A549 (cell line): ENCODE measurements around the gene RABL6. TPM values are rescaled to one million over a fixed set of nuclear protein-coding genes. Genes with fewer than 3 reads are reported as not detected.

ENCODE experiments used
- ATAC-seq, 2 experiments: fragments of 200-7000 bp in 1 of 2; fragments of >200 bp in 1 of 2; cut with Nextera tagmentation in 1 of 2; cut with Tn5 transposase in 1 of 2; 3 replicates each; pipeline versions ENCODE4 v1.8.0 to v1.9.1; 2018 to 2020; ENCODE audit warnings: mild to moderate bottlenecking in 1 of 2, moderate library complexity in 1 of 2
- CTCF ChIA-PET: fragments of 300-600 bp; sonication (Branson Sonifier 250); formaldehyde crosslinking; extraction: SDS; loops from one replicate; lab custom pipeline; 2021; ENCODE audit warnings: antibody characterized with exemption, inconsistent platforms; lab: Yijun Ruan, JAX
- POLR2A ChIA-PET: fragments of 350-600 bp; formaldehyde crosslinking; extraction: SDS; loops from one replicate; lab custom pipeline; 2021; ENCODE audit warnings: antibody characterized with exemption, inconsistent platforms; lab: Yijun Ruan, JAX
- DNase-seq, 2 experiments: peaks; one replicate each; pipeline versions ENCODE4 v3.0.0 to v3.0.0-alpha.2; 2011 to 2016; ENCODE audit warnings: low read depth in 1 of 2, low spot score in 1 of 2
- FAIRE-seq: peaks from 2 replicates; lab custom pipeline; 2011; peaks lifted over from hg19 to GRCh38; lab: Jason Lieb, UNC
- H3K27ac ChIP-seq, 2 experiments: fragments of >200 bp; sonication (Bioruptor Twin); formaldehyde crosslinking; 3 replicates each; pipeline ENCODE4 v1.5.1; 2016 to 2017
- H3K4me1 ChIP-seq: fragments of >200 bp; sonication (Bioruptor Twin); formaldehyde crosslinking; 3 replicates; pipeline ENCODE4 v1.6.1; 2016
- H3K4me2 ChIP-seq: fragments of >200 bp; sonication (Bioruptor Twin); formaldehyde crosslinking; 3 replicates; pipeline ENCODE4 v1.6.1; 2016
- H3K4me3 ChIP-seq: fragments of >200 bp; sonication (Bioruptor Twin); formaldehyde crosslinking; 3 replicates; pipeline ENCODE4 v1.5.1; 2016
- H3K9me3 ChIP-seq: fragments of >200 bp; sonication (Bioruptor Twin); formaldehyde crosslinking; 3 replicates; pipeline ENCODE4 v1.6.1; 2016
- CBX2 ChIP-seq: fragments of 200-600 bp; sonication (generic); IDR thresholded peaks from 2 replicates; pipeline ENCODE4 v1.6.1; 2016; ENCODE audit warnings: low read depth, mild to moderate bottlenecking, borderline replicate concordance
- CHD2 ChIP-seq: fragments of 150-350 bp; IDR thresholded peaks from 2 replicates; pipeline ENCODE4 v1.6.1; 2014; ENCODE audit warnings: low read length; ENCODE audit not compliant: partially characterized antibody
- CTCF ChIP-seq: fragments of >200 bp; sonication (Bioruptor Twin); formaldehyde crosslinking; IDR thresholded peaks from 3 replicates; pipeline ENCODE4 v1.5.1; 2016
- EHF ChIP-seq: fragments of 250-450 bp; sonication (Bioruptor Pico); IDR thresholded peaks from 2 replicates; pipeline ENCODE4 v1.5.0; 2020; ENCODE audit warnings: mild to moderate bottlenecking
- ESRRA ChIP-seq: fragments of 150-350 bp; IDR thresholded peaks from 2 replicates; pipeline ENCODE4 v1.6.1; 2014; ENCODE audit warnings: mild to moderate bottlenecking, low read length, borderline replicate concordance
- FOSL2 ChIP-seq, 2 experiments: fragments of 450-650 bp in 1 of 2; fragments of >200 bp in 1 of 2; sonication (Bioruptor Twin) in 1 of 2; formaldehyde crosslinking; IDR thresholded peaks; 2 replicates each; pipeline versions ENCODE4 v1.5.0 to v1.6.1; 2016 to 2020; ENCODE audit warnings: mild to moderate bottlenecking in 1 of 2, moderate library complexity in 1 of 2
- FOXS1 ChIP-seq: fragments of 250-450 bp; sonication (Bioruptor Pico); IDR thresholded peaks from 2 replicates; pipeline ENCODE4 v1.5.0; 2020; ENCODE audit warnings: mild to moderate bottlenecking, moderate library complexity
- HDAC2 ChIP-seq: fragments of 200-600 bp; sonication (generic); IDR thresholded peaks from 2 replicates; pipeline ENCODE4 v1.6.1; 2016
- HES2 ChIP-seq: fragments of >200 bp; sonication (Bioruptor Twin); formaldehyde crosslinking; IDR thresholded peaks from 2 replicates; pipeline ENCODE4 v1.6.1; 2016
- HEYL ChIP-seq: fragments of 250-450 bp; sonication (Bioruptor Pico); IDR thresholded peaks from 2 replicates; pipeline ENCODE4 v1.8.0; 2021; ENCODE audit warnings: mild to moderate bottlenecking, moderate library complexity
- HMGXB4 ChIP-seq: fragments of 250-450 bp; sonication (Bioruptor Pico); IDR thresholded peaks from 2 replicates; pipeline ENCODE4 v1.5.0; 2021; ENCODE audit warnings: mild to moderate bottlenecking, moderate library complexity, borderline replicate concordance
- HOXB5 ChIP-seq: fragments of 250-450 bp; sonication (Bioruptor Pico); IDR thresholded peaks from 2 replicates; pipeline ENCODE4 v1.5.0; 2020; ENCODE audit warnings: mild to moderate bottlenecking, moderate library complexity
- KDM5A ChIP-seq: fragments of 200-600 bp; sonication (generic); IDR thresholded peaks from 2 replicates; pipeline ENCODE4 v1.6.1; 2016; ENCODE audit warnings: antibody characterized with exemption, mild to moderate bottlenecking
- MAZ ChIP-seq: fragments of 150-350 bp; IDR thresholded peaks from 2 replicates; pipeline ENCODE4 v1.6.1; 2014; ENCODE audit warnings: antibody characterized with exemption, low read depth, low read length, borderline replicate concordance
- NFE2L2 ChIP-seq: fragments of 150-350 bp; conservative IDR thresholded peaks from 2 replicates; pipeline ENCODE4 v1.6.1; 2014; ENCODE audit warnings: low read length
- POLR2A ChIP-seq: IDR thresholded peaks from 2 replicates; pipeline ENCODE4 v1.6.1; 2012; ENCODE audit warnings: mild to moderate bottlenecking, low read length
- POLR2AphosphoS2 ChIP-seq: conservative IDR thresholded peaks from 2 replicates; pipeline ENCODE4 v1.6.1; 2012; ENCODE audit warnings: low read length, improper control_type of control experiment, inconsistent platforms
- RNF2 ChIP-seq: fragments of 200-600 bp; sonication (generic); IDR thresholded peaks from 2 replicates; pipeline ENCODE4 v1.6.1; 2016; ENCODE audit warnings: low read depth, mild to moderate bottlenecking, antibody characterized with exemption, moderate library complexity, borderline replicate concordance
- SMC3 ChIP-seq: fragments of >200 bp; sonication (Bioruptor Twin); formaldehyde crosslinking; IDR thresholded peaks from 3 replicates; pipeline ENCODE4 v1.6.1; 2018; ENCODE audit warnings: inconsistent platforms
- whole genome bisulfite sequencing: methylation state at CpG from one replicate; pipeline ENCODE4 v1.1.6; 2017; ENCODE audit errors: missing lambda C conversion rate; 5-methylcytosine and 5-hydroxymethylcytosine counted together
- polyA plus RNA-seq, 4 experiments: library from polyadenylated mRNA; depleted of rRNA in 3 of 4; stranded (reverse); fragments of >200 nt; fragmentation: RNase III in 1 of 4; extraction: RNeasy Plus Mini Kit Qiagen cat#74134 plus additional on column Dnase treatment in 1 of 4; gene quantifications; 2 replicates in 3 of 4; 3 replicates in 1 of 4; pipeline ENCODE4 v1.2.3, GENCODE V29; 2011 to 2017
- TF ChIP-seq, protein P1 (sequence below): IDR thresholded peaks from 2 replicates; pipeline ENCODE4 v1.6.1; 2012

Gene RABL6
- polyA plus RNA-seq, 2 of the 4 experiments (the other 2 are of a cell fraction) = 46.8 to 71.4 TPM

DNA sequence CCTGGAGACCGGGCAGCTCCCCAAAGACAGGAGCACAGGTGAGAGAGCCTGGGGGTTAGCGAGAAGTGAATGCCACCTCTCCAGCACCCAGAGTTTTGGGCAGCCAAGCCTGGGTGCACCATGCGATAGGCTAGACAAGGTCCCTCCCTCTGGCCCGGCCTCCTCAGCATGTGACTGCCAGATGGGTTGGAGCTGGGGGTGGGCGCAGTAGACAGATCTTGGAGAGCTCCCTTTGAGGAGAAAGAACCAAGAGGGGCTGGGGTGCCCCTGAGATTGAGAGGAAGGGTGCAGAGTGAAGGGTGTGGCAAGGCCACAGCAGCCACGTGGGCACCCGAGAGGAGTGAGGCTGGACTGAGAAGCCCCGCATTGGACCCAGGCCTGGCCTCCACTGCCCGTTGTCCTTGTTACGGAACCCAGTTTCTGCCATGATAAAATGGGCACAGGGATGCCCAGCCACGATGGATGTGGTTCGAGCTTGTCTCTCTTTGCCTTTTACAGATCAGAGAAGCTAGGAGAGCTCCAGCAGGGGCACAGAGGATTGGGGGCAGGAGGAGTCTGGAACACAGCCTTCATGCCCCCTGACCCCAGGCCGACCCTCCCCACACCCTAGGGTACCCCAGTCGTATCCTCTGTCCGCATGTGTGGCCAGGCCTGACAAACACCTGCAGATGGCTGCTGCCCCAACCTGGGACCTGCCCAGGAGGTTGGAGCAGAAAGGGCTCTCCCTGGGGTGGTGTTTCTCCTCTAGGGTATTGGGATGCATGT, 15.2 kb upstream of the RABL6 start:
- H3K9me3 ChIP-seq = no peaks in the 10 kb centered on the region
- WGBS = 82% methylated on average over 14 of the region's 15 CpGs
- DNase-seq = no peak
- ChIA-PET CTCF (interaction anchor here (0.6 to 5.7 kb wide), 30 partner anchors 9 to 1892 kb away, joined by 3 to 110 read pairs (median 4); partner anchors contain the start of genes AJM1 and RABL6), POLR2A (no interaction called here)
- peaks cover 45% of the 10 kb centered on the region for H3K4me1 ChIP-seq
- H3K27ac ChIP-seq = peak overlapping the region in 1 of 2 experiments; percentile 94; a peak in 3 of 6 replicates
- H3K4me2 ChIP-seq = peak overlapping the region; percentile 93
- no peak for ATAC-seq
- TF ChIP-seq HDAC2 = no peak
- no peak for TF ChIP-seq MAZ
- no peak for TF ChIP-seq POLR2A
- TF ChIP-seq CHD2 = no peak
- TF ChIP-seq HMGXB4 (CRISPR knock-in tag) = no peak
- TF ChIP-seq CBX2 = no peak
- TF ChIP-seq HEYL (CRISPR knock-in tag) = no peak
- TF ChIP-seq POLR2AphosphoS2 = no peak
- TF ChIP-seq NFE2L2 = no peak
- no peak for TF ChIP-seq HOXB5 (CRISPR knock-in tag)
- no peak for FAIRE-seq
- H3K4me3 ChIP-seq = peak overlapping the region; percentile 88; the same call in 2 of the 3 replicates

DNA sequence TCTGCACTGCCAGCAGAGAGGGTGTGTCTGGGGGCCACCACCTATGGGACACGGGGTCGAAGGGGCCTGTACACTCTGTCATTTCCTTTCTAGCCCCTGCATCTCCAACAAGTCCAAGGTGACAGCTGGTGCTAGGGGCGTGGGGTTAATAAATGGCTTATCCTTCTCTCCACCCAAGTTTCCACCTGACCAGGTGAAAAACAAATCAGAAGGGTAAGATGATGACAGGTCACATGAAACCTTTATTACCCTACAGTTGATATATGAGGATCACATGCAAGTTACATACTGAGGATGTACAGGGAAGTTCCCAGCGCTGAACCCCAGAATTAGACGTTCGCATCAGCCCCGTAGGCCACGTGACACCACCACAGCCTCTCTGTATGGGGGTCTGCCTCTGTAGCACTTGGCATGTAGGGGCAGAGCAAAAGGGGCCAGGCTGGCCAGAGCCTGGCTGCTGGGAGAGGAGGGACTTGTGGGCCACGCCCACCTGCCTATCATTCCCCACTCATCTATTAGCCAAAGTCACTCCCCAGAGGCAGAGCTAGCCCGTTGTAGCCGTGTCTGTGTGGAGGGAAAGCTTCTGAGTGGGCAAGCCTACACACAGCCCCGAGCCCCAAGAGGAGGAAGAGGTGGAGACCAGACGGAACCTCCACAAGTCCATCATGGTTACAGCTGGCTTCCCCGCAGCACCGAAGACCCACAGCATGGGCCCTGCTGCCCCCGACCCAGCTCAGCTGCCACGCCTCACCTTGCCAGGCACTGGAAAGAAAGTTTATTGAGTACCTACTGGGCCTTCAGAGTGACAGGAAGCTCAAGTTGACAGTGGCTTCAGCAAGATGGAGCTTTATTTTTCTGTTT, 14.4 kb upstream of the RABL6 start:
- CTCF ChIA-PET = interaction anchor here (0.6 to 5.7 kb wide), 20 partner anchors 11 to 333 kb away, joined by 3 to 110 read pairs (median 5); partner anchors contain the start of genes AJM1 and RABL6
- Histone ChIP-seq H3K4me2 (no peak overlapping the region), H3K4me3 (no peak overlapping the region), H3K9me3 (no peaks in the 10 kb centered on the region), H3K27ac (no peak overlapping the region), H3K4me1 (peaks cover 40% of the 10 kb centered on the region)
- ATAC-seq = no peak
- 71% methylated on average over 16 of the region's 17 CpGs for WGBS
- FAIRE-seq = no peak
- POLR2A ChIA-PET = interaction anchor here (1.9 kb wide), 1 partner anchor 65 kb away, joined by 7 read pairs; no protein-coding TSS in a partner anchor
- no peak for TF ChIP-seq EHF
- no peak for TF ChIP-seq HES2
- TF ChIP-seq ESRRA = no peak
- no peak for TF ChIP-seq HEYL (CRISPR knock-in tag)
- no peak for TF ChIP-seq CBX2
- no peak for TF ChIP-seq RNF2
- TF ChIP-seq, protein P1, sequence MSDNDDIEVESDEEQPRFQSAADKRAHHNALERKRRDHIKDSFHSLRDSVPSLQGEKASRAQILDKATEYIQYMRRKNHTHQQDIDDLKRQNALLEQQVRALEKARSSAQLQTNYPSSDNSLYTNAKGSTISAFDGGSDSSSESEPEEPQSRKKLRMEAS = no peak
- no peak for TF ChIP-seq KDM5A
- TF ChIP-seq CTCF = no peak
- no peak for TF ChIP-seq SMC3
- TF ChIP-seq FOSL2 (IDR thresholded peaks at IDR 0.05) = no peak
- no peak for TF ChIP-seq FOSL2 (CRISPR knock-in tag; IDR thresholded peaks at IDR 0.05)
- no peak for TF ChIP-seq FOXS1
- TF ChIP-seq, all 56 proteins: peak for 0
- DNase-seq = peak in 1 of 2 experiments; percentile 36
